Astrocyte (in vitro differentiated cells and primary cell): ENCODE results near the gene SH2D2A. TPM values are rescaled to one million over a fixed set of nuclear protein-coding genes. Genes with fewer than 3 reads are reported as not detected.
A peak's percentile ranks its signal among the peaks of the same experiment; 100 is the strongest.

Experiments used
- DNase-seq: peaks from one replicate; pipeline ENCODE4 v3.0.0-alpha.2; 2010; ENCODE audit warnings: low read depth
- FAIRE-seq: peaks from 2 replicates; lab custom pipeline; 2011; peaks lifted over from hg19 to GRCh38; lab: Jason Lieb, UNC
- H2AFZ ChIP-seq: 2 replicates; pipeline ENCODE4 v1.6.0; 2012; ENCODE audit warnings: low read depth, low read length, inconsistent platforms
- H3K27ac ChIP-seq: 2 replicates; pipeline ENCODE4 v1.5.1; 2011; ENCODE audit warnings: low read depth, low read length, inconsistent platforms
- H3K27me3 ChIP-seq: 2 replicates; pipeline ENCODE4 v1.6.0; 2011; ENCODE audit warnings: low read length, inconsistent platforms; ENCODE audit not compliant: insufficient read depth
- H3K36me3 ChIP-seq: 2 replicates; pipeline ENCODE4 v1.5.1; 2011; ENCODE audit warnings: low read length, inconsistent platforms; ENCODE audit not compliant: insufficient read depth
- H3K4me1 ChIP-seq: 2 replicates; pipeline ENCODE4 v1.5.1; 2011; ENCODE audit warnings: low read length, inconsistent platforms; ENCODE audit not compliant: insufficient read depth
- H3K4me2 ChIP-seq: 2 replicates; pipeline ENCODE4 v1.6.0; 2012; ENCODE audit warnings: low read length, inconsistent platforms
- H3K4me3 ChIP-seq: 2 replicates; pipeline ENCODE4 v1.5.1; 2011; ENCODE audit warnings: low read depth, mild to moderate bottlenecking, low read length, inconsistent platforms; ENCODE audit not compliant: insufficient read depth
- H3K79me2 ChIP-seq: 2 replicates; pipeline ENCODE4 v1.6.0; 2012; ENCODE audit warnings: mild to moderate bottlenecking, low read length, inconsistent platforms; ENCODE audit not compliant: insufficient read depth
- H3K9ac ChIP-seq: 2 replicates; pipeline ENCODE4 v1.6.0; 2012; ENCODE audit warnings: mild to moderate bottlenecking, low read length, inconsistent platforms
- H3K9me3 ChIP-seq: 2 replicates; pipeline ENCODE4 v1.5.1; 2012; ENCODE audit warnings: low read depth, mild to moderate bottlenecking, low read length, inconsistent platforms; ENCODE audit not compliant: insufficient read depth
- H4K20me1 ChIP-seq: 2 replicates; pipeline ENCODE4 v1.6.0; 2012; ENCODE audit warnings: low read length, inconsistent platforms; ENCODE audit not compliant: insufficient read depth
- H3K27ac Mint-ChIP-seq: one replicate; pipeline ENCODE4 v1.8.0; 2021; ENCODE audit warnings: mild to moderate bottlenecking, mixed read lengths; ENCODE audit not compliant: unreplicated experiment
- H3K27me3 Mint-ChIP-seq: one replicate; pipeline ENCODE4 v1.8.0; 2021; ENCODE audit warnings: low read depth, mixed read lengths; ENCODE audit not compliant: unreplicated experiment
- H3K36me3 Mint-ChIP-seq: one replicate; pipeline ENCODE4 v1.8.0; 2021; ENCODE audit warnings: low read depth, mixed read lengths; ENCODE audit not compliant: unreplicated experiment
- H3K4me1 Mint-ChIP-seq: one replicate; pipeline ENCODE4 v1.8.0; 2021; ENCODE audit warnings: low read depth, mixed read lengths; ENCODE audit not compliant: unreplicated experiment
- H3K4me3 Mint-ChIP-seq: one replicate; pipeline ENCODE4 v1.8.0; 2021; ENCODE audit warnings: mild to moderate bottlenecking, moderate library complexity, mixed read lengths; ENCODE audit not compliant: unreplicated experiment
- H3K9me3 Mint-ChIP-seq: one replicate; pipeline ENCODE4 v1.8.0; 2021; ENCODE audit warnings: mild to moderate bottlenecking, mixed read lengths; ENCODE audit not compliant: unreplicated experiment
- EZH2 ChIP-seq: IDR thresholded peaks from 2 replicates; pipeline ENCODE4 v1.6.1; 2012; ENCODE audit warnings: mild to moderate bottlenecking, low read length, inconsistent platforms; ENCODE audit not compliant: insufficient read depth
- total RNA-seq: library from RNA; stranded (reverse); gene quantifications from 2 replicates; pipeline ENCODE4 v1.2.1, GENCODE V29; 2021
- TF ChIP-seq, protein P1 (sequence below): IDR thresholded peaks from 2 replicates; pipeline ENCODE4 v1.5.1; 2011; ENCODE audit warnings: low read depth, mild to moderate bottlenecking, inconsistent platforms, low read length, moderate library complexity; ENCODE audit not compliant: insufficient read depth

SH2D2A gene
- total RNA-seq, 1 donor from 2014 or later, result 1.1 TPM

DNA sequence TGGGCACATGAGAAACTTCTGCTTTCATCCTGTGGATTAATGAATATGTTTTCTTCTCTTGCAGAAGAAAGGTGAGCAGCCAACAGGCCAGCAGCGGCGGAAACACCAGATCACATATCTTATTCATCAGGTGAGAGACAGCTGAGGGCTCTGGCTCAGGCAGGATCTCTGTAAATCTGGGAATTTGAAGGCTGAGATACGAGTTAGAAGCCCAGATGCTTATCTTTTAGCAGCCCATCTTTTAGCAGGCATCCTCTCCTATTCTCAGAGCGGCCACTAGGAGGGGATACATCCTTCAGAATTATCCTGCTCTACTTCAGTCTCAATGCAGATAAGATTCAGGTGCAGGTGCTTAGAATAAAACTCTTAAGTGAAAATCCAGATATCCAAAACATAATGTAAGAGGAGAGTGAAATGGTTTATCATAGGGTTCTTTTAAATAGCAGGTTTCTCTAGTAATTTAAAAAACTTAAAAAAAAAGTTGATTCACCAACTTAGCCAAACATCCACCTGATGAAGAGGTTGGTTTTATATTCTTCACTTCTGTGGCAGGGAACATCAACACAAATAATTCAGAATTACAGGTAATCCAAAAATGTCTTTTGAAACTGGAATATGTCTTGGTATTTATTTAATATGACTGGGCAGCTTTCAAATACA, 19.3 kb downstream of the SH2D2A start:
- Histone ChIP-seq H3K27me3 (no peaks in the 10 kb centered on the region), H3K27ac (no peak overlapping the region), H3K36me3 (peaks cover 50% of the 10 kb centered on the region), H3K4me2 (no peak overlapping the region), H3K4me3 (no peak overlapping the region), H2AFZ (no peak overlapping the region), H3K79me2 (no peaks in the 10 kb centered on the region), H3K9ac (no peak overlapping the region), H3K9me3 (no peaks in the 10 kb centered on the region), H4K20me1 (peaks cover 78% of the 10 kb centered on the region), H3K4me1 (peaks cover 17% of the 10 kb centered on the region)
- peaks cover 39% of the 10 kb centered on the region for H3K4me1 Mint-ChIP-seq
- peak; percentile 26 for FAIRE-seq
- H3K4me3 Mint-ChIP-seq, result no peak overlapping the region
- no peak overlapping the region for H3K27ac Mint-ChIP-seq
- peaks cover 17% of the 10 kb centered on the region for H3K36me3 Mint-ChIP-seq
- TF ChIP-seq EZH2, result no peak
- TF ChIP-seq, protein P1, sequence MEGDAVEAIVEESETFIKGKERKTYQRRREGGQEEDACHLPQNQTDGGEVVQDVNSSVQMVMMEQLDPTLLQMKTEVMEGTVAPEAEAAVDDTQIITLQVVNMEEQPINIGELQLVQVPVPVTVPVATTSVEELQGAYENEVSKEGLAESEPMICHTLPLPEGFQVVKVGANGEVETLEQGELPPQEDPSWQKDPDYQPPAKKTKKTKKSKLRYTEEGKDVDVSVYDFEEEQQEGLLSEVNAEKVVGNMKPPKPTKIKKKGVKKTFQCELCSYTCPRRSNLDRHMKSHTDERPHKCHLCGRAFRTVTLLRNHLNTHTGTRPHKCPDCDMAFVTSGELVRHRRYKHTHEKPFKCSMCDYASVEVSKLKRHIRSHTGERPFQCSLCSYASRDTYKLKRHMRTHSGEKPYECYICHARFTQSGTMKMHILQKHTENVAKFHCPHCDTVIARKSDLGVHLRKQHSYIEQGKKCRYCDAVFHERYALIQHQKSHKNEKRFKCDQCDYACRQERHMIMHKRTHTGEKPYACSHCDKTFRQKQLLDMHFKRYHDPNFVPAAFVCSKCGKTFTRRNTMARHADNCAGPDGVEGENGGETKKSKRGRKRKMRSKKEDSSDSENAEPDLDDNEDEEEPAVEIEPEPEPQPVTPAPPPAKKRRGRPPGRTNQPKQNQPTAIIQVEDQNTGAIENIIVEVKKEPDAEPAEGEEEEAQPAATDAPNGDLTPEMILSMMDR, result peak; percentile 86
- no peak for DNase-seq
- no peaks in the 10 kb centered on the region for H3K27me3 Mint-ChIP-seq
- no peaks in the 10 kb centered on the region for H3K9me3 Mint-ChIP-seq

DNA sequence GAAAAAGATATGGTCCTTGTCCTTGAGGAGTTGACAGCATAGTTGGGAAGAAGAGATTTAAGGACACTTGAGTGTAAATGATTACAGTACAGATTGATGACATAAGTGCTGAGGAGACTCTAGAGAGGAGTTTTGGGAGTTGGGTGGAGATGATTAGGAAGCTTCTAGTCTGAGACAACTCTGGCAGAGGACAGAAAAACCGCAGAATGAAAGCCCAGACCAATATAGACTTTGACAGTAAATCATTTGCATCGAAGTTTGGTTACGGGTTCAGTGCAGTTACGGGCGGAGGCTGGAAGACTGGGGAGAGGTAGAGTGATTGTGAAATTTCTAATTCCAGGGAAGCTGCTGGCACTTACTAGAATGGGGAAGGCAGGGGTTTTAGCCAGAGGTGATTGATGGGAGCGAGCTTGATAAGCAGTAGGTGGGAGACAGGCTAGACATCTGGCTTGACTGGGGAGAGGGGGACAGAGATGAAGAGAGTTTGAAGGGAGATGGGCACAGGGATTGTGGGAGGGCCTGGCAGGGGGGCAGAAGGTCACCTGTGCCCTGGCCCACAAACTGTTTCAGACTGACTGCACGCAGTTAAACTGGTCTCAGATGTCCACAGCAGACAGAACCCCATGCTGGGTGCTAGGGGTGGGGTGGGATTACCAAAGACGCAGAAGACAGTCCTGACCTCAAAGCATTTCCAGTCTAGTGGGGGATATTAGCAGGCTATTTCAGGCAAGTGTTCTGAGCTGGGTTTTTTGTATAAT, 20.1 kb downstream of the SH2D2A start:
- no peaks in the 10 kb centered on the region for H3K79me2 ChIP-seq
- TF ChIP-seq, protein P1, result no peak
- no peak for TF ChIP-seq EZH2
- no peak overlapping the region for H3K27ac Mint-ChIP-seq
- FAIRE-seq (no peak), DNase-seq (peak; percentile 47)
- no peaks in the 10 kb centered on the region for H3K9me3 Mint-ChIP-seq
- peaks cover 76% of the 10 kb centered on the region for H4K20me1 ChIP-seq
- peaks cover 17% of the 10 kb centered on the region for H3K36me3 Mint-ChIP-seq
- H3K9ac ChIP-seq, result no peak overlapping the region
- no peak overlapping the region for H3K4me3 ChIP-seq
- no peaks in the 10 kb centered on the region for H3K27me3 Mint-ChIP-seq
- H3K9me3 ChIP-seq, result no peaks in the 10 kb centered on the region
- peaks cover 12% of the 10 kb centered on the region for H3K4me1 ChIP-seq
- H3K27ac ChIP-seq, result no peak overlapping the region
- peaks cover 37% of the 10 kb centered on the region for H3K4me1 Mint-ChIP-seq
- H3K4me2 ChIP-seq, result no peak overlapping the region
- H3K36me3 ChIP-seq, result peaks cover 58% of the 10 kb centered on the region
- H3K4me3 Mint-ChIP-seq, result no peak overlapping the region
- no peaks in the 10 kb centered on the region for H3K27me3 ChIP-seq
- H2AFZ ChIP-seq, result no peak overlapping the region
